Cerebellar nuclear complex (tissue), 1 donor: ENCODE data around the gene HMCN2.
A peak's percentile ranks its signal among the peaks of the same experiment; 100 is the strongest.

ENCODE experiments used
- DNase-seq, 2 experiments: peaks; one replicate each; lab custom pipeline; 2025; lab: John Stamatoyannopoulos, UW

HMCN2 gene

DNA sequence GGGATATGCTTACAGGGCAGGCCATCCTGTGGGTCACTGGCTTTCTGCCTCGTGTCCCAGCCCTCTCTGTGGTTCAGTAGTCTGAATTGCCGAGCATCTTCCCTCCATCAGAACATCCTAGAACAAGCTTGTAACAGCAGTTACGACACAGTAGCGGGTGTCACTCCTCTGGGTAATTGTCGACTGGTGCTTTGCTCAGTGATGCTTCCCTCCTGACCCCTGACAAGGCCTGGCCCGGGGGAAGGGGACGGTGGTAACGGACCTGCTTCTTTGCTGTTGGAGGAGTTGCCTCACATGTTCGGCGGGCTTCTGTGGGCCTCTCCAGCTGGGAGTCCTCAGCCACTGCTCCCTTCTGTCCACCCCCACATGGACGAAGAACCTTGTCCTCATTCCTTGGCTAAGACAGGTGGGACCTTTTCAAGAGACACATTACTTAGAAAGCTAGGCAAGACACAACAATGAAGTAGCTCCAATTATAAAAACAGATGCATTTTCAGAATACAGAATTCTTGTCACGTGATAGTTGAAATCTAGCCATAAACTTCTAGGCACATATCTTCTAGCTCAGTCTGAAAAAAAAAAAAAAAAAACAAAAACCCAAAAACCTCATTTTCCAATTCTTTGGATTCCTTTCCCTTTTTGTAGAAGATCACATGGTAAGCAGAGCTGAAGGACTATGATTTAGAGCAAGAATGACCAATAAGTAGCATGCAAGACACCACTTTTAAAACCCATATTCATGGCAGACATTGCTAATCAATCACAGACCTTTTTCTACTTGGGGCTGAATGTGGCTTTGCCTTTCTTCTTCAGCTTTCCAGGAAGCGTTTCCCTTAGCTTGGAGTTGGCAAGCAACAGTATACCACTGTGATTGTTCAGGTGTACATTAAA lies 25.0 kb downstream of the HMCN2 start:
- no peak for DNase-seq

GRCh38 chr9:130291474-130291873 lies 25.9 kb downstream of the HMCN2 start:
- no peak for DNase-seq

- no peak for DNase-seq
These were observed 26.5 kb downstream of the HMCN2 start for GRCh38 chr9:130292106-130292505.

DNA sequence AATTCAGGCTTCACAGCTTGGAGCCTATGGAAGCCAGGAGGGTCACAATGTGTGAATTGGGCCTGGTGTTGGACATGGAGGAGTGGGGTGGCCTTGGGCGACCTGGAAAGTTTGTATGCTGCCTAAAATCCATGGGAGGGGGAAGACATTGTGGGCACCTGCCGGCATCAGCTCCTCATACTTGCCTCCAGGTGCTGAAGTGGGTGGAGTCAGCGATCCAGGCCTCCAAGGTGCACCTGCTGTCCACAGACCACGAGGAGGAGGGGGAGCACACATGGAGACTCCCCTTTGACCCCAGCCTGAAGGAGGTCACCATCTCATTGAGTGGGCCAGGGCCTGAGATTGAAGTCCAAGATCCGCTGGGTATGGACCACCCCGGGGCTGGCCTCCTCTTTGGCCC lies 29.1 kb downstream of the HMCN2 start:
- no peak for DNase-seq

GRCh38 chr9:130295431-130295830 lies 29.9 kb downstream of the HMCN2 start:
- no peak for DNase-seq

- DNase-seq = no peak
These were observed 30.6 kb downstream of the HMCN2 start for GRCh38 chr9:130295945-130296782.

- no peak for DNase-seq
These were observed 31.2 kb downstream of the HMCN2 start for GRCh38 chr9:130296783-130297055.

DNA sequence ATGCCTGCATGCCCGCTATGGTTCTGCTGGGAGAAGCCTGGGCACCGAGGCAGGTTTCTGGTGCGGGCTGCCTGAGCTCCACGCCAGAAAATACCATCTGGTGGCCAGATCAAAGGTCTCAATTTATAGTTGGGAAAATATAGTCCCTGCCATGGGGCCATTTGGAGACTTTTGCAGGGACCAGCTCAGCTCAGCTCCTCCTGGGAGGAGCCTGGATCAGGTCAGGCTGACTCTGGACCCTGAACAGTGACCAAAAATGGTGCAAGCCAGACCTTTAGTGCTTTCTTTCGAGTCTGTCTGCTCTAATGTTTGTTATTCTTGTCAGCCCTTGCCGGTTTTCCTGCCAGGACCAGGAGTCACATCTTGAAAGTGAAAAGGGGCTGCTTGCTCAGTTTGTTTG lies 31.8 kb downstream of the HMCN2 start:
- DNase-seq = peak in 1 of 2 experiments; percentile 13

- no peak for DNase-seq
These were observed 33.2 kb downstream of the HMCN2 start for GRCh38 chr9:130298662-130299279.

GRCh38 chr9:130299785-130300615 lies 34.4 kb downstream of the HMCN2 start:
- DNase-seq = no peak

DNA sequence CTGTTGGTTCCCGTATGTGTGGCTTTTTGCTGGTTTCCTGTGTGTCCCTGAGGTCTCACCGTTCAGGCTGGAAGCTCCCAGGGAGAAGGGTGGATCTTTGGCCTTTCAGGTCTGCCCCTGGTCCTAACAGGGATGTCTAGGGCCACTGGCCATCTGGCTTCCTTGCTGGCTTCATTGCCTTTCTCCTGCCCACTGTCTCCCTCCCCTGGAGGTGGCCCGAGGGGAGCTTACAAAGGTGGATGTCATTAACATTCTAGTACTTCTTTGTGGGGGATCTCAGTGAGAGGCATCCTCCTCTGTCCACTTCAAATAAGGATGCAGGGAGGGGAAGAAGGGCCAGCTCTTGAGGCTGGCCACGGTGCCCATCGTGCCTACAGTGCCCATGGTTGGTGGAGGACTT lies 35.2 kb downstream of the HMCN2 start:
- no peak for DNase-seq

- DNase-seq = no peak
These were observed 36.1 kb downstream of the HMCN2 start for GRCh38 chr9:130301483-130302286.

- no peak for DNase-seq
These were observed 37.4 kb downstream of the HMCN2 start for GRCh38 chr9:130302785-130303612.

DNA sequence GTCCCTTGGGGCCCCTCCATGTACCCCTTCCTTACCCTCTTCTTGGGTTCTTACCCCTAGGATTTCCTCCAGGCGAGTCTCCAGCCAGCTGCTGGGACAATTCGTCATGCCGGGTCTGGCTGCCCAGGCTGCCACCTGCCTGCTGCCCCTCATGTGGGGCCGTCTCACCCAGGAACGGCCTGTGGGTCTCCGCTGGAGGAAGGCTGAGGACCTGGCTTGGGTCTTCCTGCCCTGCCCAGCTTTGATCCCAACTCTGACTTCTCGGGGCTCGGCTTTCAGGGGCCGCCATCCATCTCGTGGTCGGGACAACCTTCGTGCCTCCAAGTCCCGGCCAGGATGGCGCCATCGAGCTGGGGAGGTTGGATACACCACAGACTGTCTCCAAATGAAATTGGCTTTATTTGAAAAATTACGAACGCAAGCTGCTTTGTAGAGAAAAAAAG lies 38.1 kb downstream of the HMCN2 start:
- no peak for DNase-seq

GRCh38 chr9:130304116-130304515 lies 38.6 kb downstream of the HMCN2 start:
- DNase-seq = no peak

DNA sequence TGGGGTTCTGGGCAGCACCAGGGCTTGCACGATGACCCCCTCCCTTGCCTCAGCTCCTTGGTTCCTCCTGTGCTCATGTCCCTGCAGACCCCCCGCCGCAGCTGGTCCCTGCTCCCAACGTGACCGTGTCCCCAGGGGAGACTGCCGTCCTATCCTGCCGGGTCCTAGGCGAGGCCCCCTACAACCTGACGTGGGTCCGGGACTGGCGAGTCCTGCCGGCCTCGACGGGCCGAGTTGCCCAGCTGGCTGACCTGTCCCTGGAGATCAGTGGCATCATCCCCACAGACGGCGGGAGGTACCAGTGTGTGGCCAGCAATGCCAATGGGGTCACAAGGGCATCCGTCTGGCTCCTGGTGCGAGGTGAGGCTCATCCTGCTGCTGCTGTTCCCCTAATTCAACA lies 39.1 kb downstream of the HMCN2 start:
- DNase-seq = no peak

DNA sequence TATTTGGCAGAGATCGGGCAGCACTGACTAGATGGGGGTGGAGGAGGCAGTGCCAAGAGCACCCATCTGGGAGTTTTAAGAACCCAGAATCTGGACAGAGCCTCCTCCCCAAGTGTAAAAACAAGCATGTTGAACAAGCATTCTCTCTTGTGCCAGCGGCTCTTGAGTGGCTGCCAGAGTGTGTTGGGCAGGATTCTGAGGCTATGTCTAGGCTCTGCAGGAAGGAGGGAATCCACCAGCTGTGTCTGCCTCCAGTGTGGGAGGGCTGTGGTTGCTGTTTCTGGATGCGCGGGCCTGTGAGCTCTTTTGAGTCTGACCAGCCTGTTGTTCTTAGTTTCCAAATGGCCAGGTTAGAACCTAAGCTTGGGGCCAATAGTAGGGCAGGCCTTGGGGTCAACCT lies 39.8 kb downstream of the HMCN2 start:
- DNase-seq = no peak

GRCh38 chr9:130306823-130307666 lies 41.5 kb downstream of the HMCN2 start:
- DNase-seq = no peak

DNA sequence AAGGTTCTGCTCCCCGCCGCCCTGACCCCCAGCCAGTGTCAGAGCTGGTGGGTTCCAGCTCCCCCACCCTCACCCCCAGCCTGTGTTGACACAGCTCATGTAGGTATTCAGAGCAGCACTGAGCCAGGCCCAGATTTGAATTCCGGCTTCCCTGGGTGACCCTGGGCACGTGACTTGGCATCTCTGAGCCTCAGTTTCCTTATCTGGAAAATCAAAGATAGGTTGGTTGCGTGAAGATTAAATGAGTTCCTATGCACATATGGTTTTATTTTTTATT lies 42.0 kb downstream of the HMCN2 start:
- DNase-seq = no peak
